ENCODE data around the gene LARGE1.
A peak's percentile ranks its signal among the peaks of the same experiment; 100 is the strongest.

Gene LARGE1

DNA sequence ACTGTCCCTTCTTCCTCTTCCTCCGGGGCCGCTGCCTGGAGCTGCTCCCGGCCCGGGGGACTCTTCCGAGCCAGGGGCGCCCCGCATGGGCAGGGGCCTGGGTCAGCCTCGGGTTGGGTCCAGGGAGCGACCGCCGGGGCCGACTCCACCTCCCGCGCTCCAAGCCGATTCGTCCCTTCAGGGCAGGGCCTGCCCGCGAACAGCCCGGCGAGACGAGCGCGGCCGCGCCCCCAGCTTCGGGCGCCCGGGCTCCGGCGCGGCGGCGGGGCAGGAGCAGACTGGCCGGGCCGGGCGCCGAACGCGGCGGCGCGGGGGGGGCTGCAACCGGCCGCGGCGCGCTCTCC lies at the start of gene LARGE1:
Gene LARGE1 (minus strand): TSS at position 280 of the 344 bp plus-strand sequence.
- DNase-seq (ENCODE audit: low spot score) = peak; percentile 80

GRCh38 chr22:33969045-33969444 lies 48.8 kb upstream of the LARGE1 start:
- DNase-seq (ENCODE audit: low spot score) = no peak

- no peak for DNase-seq (ENCODE audit: low spot score)
Measured at GRCh38 chr22:33964121-33964520, 43.8 kb upstream of the LARGE1 start.

DNA sequence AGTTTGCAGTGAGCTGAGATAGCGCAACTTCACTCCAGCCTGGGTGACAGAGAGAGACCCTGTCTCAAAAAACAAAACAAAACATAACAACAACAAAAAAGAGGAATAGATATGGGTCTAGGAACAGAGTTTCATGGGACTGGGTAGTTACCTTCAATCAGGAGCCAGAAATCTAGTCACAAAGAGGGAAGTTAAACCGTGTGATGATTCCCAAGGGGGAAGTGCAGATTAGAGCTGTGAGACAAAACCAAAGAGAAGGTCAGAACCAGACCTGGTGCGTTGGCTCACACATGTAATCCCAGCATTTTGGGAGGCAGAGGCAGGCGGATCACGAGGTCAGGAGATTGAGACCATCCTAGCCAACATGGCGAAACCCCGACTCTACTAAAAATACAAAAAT lies 42.1 kb upstream of the LARGE1 start:
- no peak for DNase-seq (ENCODE audit: low spot score)

DNA sequence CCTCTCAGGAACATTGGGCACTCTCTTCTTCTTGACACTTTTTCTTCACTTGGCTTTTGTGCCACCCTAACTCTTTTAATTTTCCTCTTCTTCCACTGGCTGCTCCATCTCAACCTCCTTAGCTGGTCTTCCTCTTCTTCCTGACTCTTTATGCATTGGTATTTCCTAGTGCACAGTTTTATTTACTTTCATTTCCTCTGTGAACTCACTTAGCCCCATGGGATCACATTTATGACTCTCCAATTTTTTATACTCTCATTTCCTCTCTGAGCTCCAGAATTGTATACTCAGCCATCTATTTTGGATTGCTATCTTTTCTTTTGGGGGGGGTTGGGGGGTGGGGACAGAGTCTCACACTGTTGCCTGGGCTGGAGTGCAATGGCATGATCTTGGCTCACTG lies 38.5 kb upstream of the LARGE1 start:
- no peak for DNase-seq (ENCODE audit: low spot score)

DNA sequence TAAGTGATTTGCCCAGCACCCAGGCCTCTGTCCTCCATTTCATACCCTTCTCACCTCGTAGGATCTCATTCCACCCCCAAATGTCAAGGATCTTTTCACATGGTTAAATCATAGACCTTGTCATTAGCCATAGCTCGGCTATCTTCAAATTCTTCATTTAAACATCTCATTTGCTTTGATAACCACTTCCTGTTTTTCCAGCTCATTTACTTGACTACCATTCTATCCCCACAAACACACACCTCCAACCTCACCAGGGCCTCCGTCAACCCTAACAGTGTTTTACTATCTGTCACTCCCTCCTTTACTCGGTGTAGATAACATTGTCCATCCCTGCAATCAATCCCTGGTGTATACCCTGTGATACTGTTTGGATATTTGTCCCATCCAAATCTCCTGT lies 36.8 kb upstream of the LARGE1 start:
- no peak for DNase-seq (ENCODE audit: low spot score)

DNA sequence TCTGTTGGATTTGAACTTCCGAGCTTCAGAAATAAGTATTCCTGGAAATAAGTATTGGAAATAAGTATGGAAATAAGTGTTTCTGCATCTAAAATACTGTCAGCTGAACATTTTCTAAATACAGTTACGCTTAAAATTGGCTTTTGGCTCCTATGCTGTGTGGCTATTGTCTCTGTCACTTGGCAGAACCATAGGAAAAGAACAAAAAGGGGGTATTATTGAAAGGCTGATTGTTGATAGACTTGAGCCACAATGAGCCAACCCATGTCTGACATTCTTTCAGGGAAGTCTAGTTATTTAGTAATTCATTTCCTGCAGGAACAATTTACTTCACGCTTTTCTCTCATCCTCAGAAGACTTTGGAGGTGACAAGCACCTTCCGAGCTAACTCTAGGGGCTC lies 32.5 kb upstream of the LARGE1 start:
- DNase-seq (ENCODE audit: low spot score) = no peak

GRCh38 chr22:33940741-33941140 lies 20.5 kb upstream of the LARGE1 start:
- DNase-seq (ENCODE audit: low spot score) = no peak

GRCh38 chr22:33932997-33933396 lies 12.7 kb upstream of the LARGE1 start:
- no peak for DNase-seq (ENCODE audit: low spot score)

GRCh38 chr22:33931406-33931805 lies 11.1 kb upstream of the LARGE1 start:
- no peak for DNase-seq (ENCODE audit: low spot score)

GRCh38 chr22:33927752-33928151 lies 7.5 kb upstream of the LARGE1 start:
- DNase-seq (ENCODE audit: low spot score) = no peak

DNA sequence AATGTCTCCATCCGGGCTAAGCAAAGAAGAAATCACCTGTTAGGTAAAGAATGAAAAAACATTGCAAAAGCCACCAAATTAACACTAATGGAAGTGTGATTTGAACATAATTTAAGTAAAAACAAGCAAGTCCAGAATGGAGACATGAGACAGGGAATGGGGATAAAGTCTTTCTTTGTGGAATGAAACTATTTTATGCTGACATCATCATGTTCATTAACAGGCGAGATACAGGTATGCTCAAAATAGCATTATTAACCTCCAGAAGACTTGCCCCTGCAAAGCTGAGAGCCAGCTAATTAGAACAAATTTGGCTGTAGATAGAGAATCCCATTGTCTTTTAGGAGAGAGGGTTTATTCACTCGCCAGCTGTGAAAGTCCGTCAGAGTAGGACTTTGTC lies 4.9 kb upstream of the LARGE1 start:
- no peak for DNase-seq (ENCODE audit: low spot score)

DNA sequence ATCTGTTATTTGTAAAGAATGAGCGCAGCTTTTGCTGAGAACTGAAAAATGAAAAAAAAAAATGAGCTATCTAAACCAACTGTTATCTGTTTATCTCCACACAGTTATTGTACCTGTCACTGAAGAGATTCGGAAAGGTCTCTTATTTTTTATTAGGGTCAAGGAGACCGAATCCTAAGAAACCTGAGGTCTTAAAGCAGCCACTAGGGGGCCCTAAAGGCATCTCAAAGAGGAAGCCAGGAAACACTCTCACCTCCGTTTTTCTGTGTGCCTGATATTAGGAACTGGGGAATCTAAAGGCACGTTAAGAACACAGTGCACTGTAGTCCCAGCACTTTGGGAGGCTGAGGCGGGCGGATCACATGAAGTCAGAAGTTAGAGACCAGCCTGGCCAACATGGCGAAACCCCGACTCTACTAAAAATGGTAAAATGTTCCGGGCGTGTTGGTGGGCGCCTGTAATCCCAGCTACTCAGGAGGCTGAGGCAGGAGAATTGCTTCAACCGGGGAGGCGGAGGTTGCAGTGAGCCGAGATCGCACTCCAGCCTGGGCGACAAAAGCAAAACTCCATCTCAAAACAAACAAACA lies 3.5 kb upstream of the LARGE1 start:
- DNase-seq (ENCODE audit: low spot score) = peak; percentile 74

DNA sequence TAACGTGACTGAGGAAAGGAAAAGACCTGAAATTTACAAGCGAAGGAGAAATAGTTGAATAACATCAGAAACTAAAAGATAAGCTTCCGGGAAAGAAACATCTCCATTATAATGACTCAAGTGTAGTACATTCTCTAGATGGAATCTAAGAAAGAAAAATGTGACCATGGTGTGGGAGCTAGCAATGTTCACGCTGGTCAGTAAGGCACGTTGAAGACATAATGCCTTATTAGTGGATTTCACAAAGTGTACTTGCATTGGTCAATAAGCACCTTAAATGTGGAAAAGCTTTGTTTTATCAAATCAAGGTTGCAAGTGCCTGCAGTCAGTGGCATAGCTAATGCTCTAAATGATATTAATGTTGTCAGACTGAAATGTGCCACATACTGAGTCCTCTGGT lies 2.8 kb upstream of the LARGE1 start:
- peak; percentile 27 for DNase-seq (ENCODE audit: low spot score)

DNA sequence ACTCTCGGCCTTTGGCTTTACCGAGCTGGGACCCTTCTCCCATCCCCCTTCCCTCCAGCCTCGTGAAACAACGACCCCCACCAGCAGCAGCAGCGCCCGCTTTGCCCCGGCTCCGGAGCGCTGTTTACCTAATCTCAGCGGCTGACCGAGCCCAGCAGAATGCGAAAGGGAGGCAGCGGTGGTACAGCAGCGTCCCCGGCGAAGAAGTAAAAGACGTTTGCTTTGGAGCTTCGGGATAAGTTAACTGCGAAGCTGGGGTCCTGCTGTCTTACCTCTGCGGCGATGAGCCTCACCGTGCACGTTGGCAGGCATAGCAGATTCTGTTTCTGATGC lies 2.0 kb upstream of the LARGE1 start:
- peak; percentile 40 for DNase-seq (ENCODE audit: low spot score)

DNA sequence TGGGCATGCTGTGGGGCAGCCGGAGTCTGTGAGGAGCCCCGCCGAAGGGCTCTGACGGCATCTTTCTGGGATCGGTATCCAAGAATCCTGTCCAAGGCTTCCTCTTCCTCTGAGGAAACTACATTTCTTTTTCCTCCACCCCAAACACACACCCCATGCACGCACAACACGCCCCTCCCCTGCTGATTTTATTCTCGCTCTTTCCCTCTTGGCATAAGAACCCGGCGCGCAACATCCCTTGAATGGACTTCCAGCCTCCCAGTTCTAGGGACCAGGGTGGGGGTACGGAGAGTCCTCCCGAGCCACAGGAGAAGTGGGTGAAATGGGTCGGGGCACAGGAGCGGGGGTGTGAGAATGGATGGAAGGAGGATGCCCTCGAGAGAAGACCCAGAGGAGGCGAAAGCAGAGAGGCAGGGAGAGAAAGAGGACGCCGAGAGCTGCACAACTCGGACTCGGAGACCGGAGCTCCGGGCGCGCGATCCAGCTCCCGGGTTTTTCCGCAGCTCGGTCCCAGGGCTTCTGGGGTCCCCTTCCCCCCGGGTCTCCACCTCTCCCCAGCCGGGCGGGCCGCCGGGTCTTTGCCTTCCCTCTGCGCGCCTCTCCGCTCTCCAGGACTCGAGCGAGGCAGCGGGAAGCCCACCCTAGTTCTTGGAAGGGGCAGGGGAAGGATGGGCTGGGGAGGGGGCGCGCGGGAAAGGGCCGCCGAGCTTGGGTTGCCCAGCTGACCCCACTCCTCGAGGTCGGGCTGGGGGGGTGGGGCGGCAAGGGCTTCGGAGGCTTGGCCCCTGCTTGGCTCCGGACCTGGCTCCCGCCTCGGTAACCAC lies 1.5 kb upstream of the LARGE1 start:
- DNase-seq (ENCODE audit: low spot score) = peak; percentile 83

DNA sequence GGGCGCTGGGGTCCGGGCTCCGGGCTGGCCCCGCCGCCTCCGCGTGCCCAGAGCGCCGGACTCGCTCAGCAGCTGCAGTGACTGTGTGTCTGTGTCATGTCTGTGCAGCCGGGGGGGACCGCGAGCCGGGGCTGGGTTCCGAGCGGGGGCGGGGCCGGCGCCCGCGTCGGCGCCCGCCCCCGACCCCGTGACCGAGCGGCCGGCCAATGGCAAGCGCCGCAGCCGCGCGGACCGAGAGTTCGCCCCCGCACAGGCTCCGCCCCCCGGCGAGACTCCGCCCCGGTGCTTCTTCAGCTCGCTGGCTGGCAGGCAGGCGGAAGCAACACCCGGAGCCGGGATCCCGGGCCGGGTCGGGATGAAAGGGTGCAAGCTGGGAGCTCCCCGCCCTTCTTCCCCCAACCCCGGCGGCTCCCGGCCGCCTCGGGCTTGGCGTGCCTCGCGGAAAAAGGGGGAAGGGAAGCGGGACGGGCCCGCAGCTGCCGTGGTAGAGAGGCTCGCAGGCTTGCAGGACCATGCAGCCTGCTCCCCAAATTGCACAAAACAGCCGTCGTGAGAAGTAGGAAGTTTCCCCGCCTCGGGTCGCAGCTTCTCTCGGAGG lies 750 bp upstream of the LARGE1 start:
- DNase-seq (ENCODE audit: low spot score) = peak; percentile 99

DNA sequence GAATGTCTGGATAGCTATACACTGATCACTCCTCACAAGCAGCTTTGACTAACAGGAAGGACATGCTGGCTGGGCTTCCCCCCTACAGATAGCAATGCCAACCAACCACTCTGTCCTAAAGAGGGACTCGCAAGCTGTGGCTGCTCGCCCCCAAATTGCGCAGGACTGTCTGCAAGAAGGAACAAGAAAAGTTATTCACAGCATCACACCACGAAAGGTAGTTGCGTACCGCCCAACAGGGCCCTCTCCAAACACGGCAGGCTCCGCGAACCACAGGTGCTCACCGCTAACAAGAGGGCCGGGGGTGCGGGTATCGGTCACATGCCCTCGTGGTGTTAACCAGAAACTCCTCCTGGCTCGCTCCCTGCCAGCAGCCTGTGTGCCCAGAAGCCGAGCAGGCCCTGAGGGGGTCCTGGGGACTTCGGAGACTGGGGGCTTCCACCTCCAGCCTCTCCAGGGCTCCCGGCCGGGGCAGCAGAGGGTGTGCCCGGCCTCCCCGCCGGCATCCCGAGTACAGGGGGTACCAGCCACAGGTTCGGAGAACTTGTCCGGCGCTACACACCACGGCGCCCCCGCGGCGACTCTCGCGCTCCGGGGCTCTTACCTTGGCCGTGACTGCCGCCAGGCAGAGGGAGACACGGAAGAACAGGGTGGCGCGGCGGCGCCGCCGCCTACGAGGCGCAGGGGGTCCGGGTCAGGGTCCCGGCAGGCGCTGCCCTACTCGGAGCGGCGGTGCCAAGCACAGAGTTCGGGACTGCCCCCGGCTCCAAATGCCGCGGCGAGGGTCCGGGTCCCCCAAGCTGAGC lies 682 bp downstream of the LARGE1 start:
- peak; percentile 46 for DNase-seq (ENCODE audit: low spot score)

GRCh38 chr22:33918676-33919365 lies 1.5 kb downstream of the LARGE1 start:
- DNase-seq (ENCODE audit: low spot score) = no peak

DNA sequence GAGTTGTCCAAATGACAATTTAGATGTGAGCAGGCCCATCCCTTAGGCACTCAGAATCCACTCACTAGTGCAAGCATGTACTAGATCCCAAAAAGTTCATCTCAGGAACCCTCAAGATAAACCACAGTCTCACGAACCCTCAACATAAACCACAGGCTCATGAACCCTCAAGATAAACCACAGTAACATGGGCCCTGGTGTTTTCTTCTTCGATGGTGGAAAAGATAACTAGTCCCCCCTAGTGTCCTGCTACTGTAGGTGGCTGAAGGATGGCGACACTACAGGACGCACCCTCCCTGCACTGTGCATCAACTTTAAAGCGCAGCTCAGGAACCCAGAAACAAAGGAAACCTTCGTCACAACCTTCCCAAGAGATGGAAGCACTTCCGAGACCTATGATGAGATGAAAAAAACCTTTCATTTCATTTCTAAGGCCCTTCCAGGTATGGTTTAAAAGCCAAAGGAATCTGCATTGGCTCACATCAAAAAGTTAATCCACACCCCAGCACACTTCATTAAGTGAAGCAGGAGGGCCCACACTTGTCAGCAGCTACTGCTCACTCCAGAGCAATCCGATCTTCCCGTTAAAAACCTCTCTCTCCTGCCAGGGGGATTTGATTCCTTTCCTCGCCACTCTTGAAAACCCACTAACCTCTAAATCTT lies 2.4 kb downstream of the LARGE1 start:
- DNase-seq (ENCODE audit: low spot score) = peak; percentile 29

- no peak for DNase-seq (ENCODE audit: low spot score)
Measured at GRCh38 chr22:33914699-33915098, 5.6 kb downstream of the LARGE1 start.

DNA sequence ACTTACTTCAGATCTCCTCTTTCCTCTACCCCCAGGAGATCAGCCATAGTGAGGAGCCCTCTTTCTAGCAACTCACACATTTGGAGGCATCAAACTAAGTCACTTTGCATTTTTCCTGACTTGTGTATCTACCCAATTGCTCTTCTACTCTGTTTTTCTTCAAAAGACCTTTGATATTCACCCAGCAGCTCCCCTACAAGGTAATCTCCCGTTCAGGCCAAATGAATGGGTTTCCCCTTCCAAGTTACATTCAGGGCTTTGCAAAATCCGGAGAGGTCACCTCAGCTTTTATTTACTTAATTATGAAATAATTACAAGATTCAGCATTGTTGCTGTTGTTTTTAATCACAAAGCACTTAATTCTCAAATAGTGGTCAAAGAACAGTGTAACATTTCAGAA lies 6.1 kb downstream of the LARGE1 start:
- no peak for DNase-seq (ENCODE audit: low spot score)

All from GM03348 (cell line).